Transverse colon (tissue), 4 donors: ENCODE results near the gene IL4I1. TPM values are rescaled to one million over a fixed set of nuclear protein-coding genes. Genes with fewer than 3 reads are reported as not detected.

Experiments used
- DNase-seq: peaks from one replicate; pipeline ENCODE4 v3.0.0-alpha.2; 2019
- H3K27ac ChIP-seq, 4 donors: fragments of 200-600 bp; sonication (generic); 2 replicates each; pipeline ENCODE4 v1.5.1; 2016 to 2018; ENCODE audit warnings: inconsistent platforms in 4 of 4
- H3K27me3 ChIP-seq: fragments of 200-600 bp; sonication (generic); 2 replicates; pipeline ENCODE4 v1.5.1; 2017; ENCODE audit warnings: inconsistent platforms
- H3K36me3 ChIP-seq, 4 donors: fragments of 200-600 bp; sonication (generic); 2 replicates each; pipeline ENCODE4 v1.5.1; 2017 to 2019; ENCODE audit warnings: inconsistent platforms in 4 of 4
- H3K4me1 ChIP-seq, 4 donors: fragments of 200-600 bp; sonication (generic); 2 replicates each; pipeline ENCODE4 v1.5.1; 2017 to 2020; ENCODE audit warnings: inconsistent platforms in 4 of 4
- H3K4me3 ChIP-seq, 4 donors: fragments of 200-600 bp; sonication (generic); 1 replicate in 1 of 4; 2 replicates in 3 of 4; pipeline versions ENCODE4 v1.5.1 to v1.6.1; 2017 to 2019; ENCODE audit warnings: inconsistent platforms in 4 of 4
- H3K9me3 ChIP-seq, 2 donors: fragments of 200-600 bp; sonication (generic); 2 replicates each; pipeline ENCODE4 v1.5.1; 2017 to 2019; ENCODE audit warnings: inconsistent platforms in 2 of 2
- EP300 ChIP-seq: sonication (generic); formaldehyde crosslinking; IDR thresholded peaks from one replicate; pipeline ENCODE4 v1.6.1; 2017; ENCODE audit warnings: antibody characterized with exemption, low read depth
- POLR2A ChIP-seq: fragments of 450-650 bp; IDR thresholded peaks from one replicate; pipeline ENCODE4 v1.6.1; 2016; ENCODE audit warnings: antibody characterized with exemption, mild to moderate bottlenecking, moderate library complexity
- POLR2AphosphoS5 ChIP-seq, 3 donors: sonication (generic); formaldehyde crosslinking; IDR thresholded peaks; one replicate each; pipeline ENCODE4 v1.6.1; 2016; ENCODE audit warnings: antibody characterized with exemption in 3 of 3
- WGBS, 2 donors: methylation state at CpG; one replicate each; pipeline ENCODE4 v1.1.5; 2018; ENCODE audit warnings: low coverage in 1 of 2; 5-methylcytosine and 5-hydroxymethylcytosine counted together
- in situ Hi-C, 4 donors: fragments of 200-750 bp; cut with MboI; loops; one replicate each; pipeline versions ENCODE4 v1.15.0 to v1.15.1; 2017; ENCODE audit warnings: low sequenced_read_pairs in 3 of 4, low pct_ligation_motif_present in 1 of 4, low pct_unique_long_range_greater_than_20kb in 1 of 4
- intact Hi-C: fragments of 100-400 bp; cut with DNase I; formaldehyde crosslinking; loops from one replicate; pipeline ENCODE4 v1.15.1; 2023; ENCODE audit warnings: low total_unique reads
- total RNA-seq, 4 donors: library from RNA; depleted of rRNA; stranded (reverse); fragments of >200 nt; gene quantifications; one replicate each; pipeline ENCODE4 v1.1.0, GENCODE V29; 2016
- TF ChIP-seq, protein P1 (sequence below), 5 experiments: fragments of 200-600 bp in 3 of 5; fragments of 450-650 bp in 2 of 5; sonication (generic) in 3 of 5; IDR thresholded peaks; 1 replicate in 2 of 5; 2 replicates in 3 of 5; pipeline ENCODE4 v1.5.1; 2016 to 2017; ENCODE audit warnings: antibody characterized with exemption in 5 of 5, inconsistent platforms in 3 of 5, mild to moderate bottlenecking in 2 of 5, moderate library complexity in 1 of 5

Gene IL4I1
- total RNA-seq, 4 donors from 2014 or later = 2.1 TPM; not detected in 3

DNA sequence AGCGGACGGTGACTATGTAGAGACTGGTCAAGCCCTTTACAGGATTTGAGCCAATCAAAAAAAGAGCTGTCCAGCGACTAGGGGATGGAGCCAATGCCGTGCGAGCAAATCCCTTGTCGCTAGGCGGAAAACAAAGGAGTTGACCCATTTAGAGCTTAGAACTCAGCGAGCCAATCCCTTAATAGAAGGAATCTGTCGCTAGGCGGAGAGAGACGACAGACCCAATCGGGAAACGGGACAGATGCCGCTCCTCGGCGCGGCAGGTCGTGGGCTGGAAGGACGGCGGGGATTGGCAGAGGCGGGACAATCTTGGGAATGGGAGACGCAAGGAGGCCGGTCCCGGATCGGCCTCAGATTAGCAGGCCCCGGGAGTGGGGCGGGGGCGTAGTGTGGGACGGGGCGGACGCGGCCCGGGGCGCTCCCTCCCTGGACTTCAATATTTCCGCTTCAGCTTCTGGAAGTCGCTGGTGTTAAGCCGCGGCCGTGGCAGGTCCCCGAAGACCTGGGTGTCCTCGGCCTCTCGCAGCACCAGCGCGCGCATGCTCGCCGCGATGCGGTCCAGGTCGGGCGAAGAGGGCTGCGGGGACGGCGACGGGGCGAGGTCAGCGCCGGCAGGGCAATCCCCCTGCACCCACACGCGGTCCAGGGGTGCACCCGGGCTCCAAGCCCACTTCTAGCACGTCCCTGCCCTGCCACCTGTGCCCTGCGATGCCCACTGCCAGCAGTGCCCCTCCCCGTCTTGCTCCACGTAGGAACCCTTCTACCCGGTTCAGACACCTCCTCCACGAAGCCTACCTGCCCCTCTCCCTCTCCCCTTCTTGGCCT is 27.0 kb downstream of the IL4I1 start:
- Histone ChIP-seq H3K4me1 (peaks cover 25 to 49% (median 43%) of the 10 kb centered on the region in 4 donors), H3K27ac (peak overlapping the region; percentile 90 to 96 (median 94)), H3K36me3 (no peaks in the 10 kb centered on the region), H3K27me3 (no peaks in the 10 kb centered on the region), H3K4me3 (peak overlapping the region; percentile 33 to 62 (median 53)), H3K9me3 (no peaks in the 10 kb centered on the region)
- DNase-seq = peak; percentile 97
- in situ Hi-C loops = loop anchor here in 1 of 4 donors (10.0 to 25.0 kb wide), 2 partner anchors 55 to 382 kb away; partner anchors contain the start of genes FUZ, MED25, RPL13A and RPS11
- TF ChIP-seq POLR2AphosphoS5 (IDR thresholded peaks at IDR 0.05) (peak; percentile 80 to 90 (median 90)), EP300 (no peak), POLR2A (peak; percentile 79)
- TF ChIP-seq, protein P1, sequence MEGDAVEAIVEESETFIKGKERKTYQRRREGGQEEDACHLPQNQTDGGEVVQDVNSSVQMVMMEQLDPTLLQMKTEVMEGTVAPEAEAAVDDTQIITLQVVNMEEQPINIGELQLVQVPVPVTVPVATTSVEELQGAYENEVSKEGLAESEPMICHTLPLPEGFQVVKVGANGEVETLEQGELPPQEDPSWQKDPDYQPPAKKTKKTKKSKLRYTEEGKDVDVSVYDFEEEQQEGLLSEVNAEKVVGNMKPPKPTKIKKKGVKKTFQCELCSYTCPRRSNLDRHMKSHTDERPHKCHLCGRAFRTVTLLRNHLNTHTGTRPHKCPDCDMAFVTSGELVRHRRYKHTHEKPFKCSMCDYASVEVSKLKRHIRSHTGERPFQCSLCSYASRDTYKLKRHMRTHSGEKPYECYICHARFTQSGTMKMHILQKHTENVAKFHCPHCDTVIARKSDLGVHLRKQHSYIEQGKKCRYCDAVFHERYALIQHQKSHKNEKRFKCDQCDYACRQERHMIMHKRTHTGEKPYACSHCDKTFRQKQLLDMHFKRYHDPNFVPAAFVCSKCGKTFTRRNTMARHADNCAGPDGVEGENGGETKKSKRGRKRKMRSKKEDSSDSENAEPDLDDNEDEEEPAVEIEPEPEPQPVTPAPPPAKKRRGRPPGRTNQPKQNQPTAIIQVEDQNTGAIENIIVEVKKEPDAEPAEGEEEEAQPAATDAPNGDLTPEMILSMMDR (IDR thresholded peaks at IDR 0.05) = peak in 1 of 5 experiments; percentile 45
- 1% methylated on average over 37 of the region's 67 CpGs; no CpG with 5 or more reads in 1 of the 2 donors for WGBS, 2 donors
- intact Hi-C loops = no loop called here

GRCh38 chr19:49869009-49869483 is 27.6 kb downstream of the IL4I1 start:
- no peak for DNase-seq

GRCh38 chr19:49866933-49867782 is 29.5 kb downstream of the IL4I1 start, which contains the start of gene PNKP:
Gene PNKP (minus strand): TSS chr19:49867576. CDS start chr19:49867204, 372 bp downstream.
- in situ Hi-C loops = loop anchor here in 1 of 4 donors (10.0 to 25.0 kb wide), 2 partner anchors 52 to 380 kb away; partner anchors contain the start of genes FUZ, MED25, RPL13A and RPS11

More at GRCh38 chr19:49869009-49869483, 27.6 kb downstream of the IL4I1 start:
- WGBS, 2 donors = 0% methylated on average over 15 of the region's 15 CpGs; no CpG with 5 or more reads in 1 of the 2 donors
- peak overlapping the region; percentile 90 to 96 (median 94) for H3K27ac ChIP-seq
- H3K4me1 ChIP-seq = peaks cover 25 to 51% (median 43%) of the 10 kb centered on the region in 4 donors
- TF ChIP-seq EP300 (no peak), POLR2AphosphoS5 (IDR thresholded peaks at IDR 0.05) (no peak), POLR2A (no peak)
- TF ChIP-seq, protein P1 (IDR thresholded peaks at IDR 0.05) = no peak
- no peaks in the 10 kb centered on the region for H3K36me3 ChIP-seq
- H3K4me3 ChIP-seq = peak overlapping the region; percentile 22 to 54 (median 38)
- H3K27me3 ChIP-seq = no peaks in the 10 kb centered on the region
- H3K9me3 ChIP-seq = no peaks in the 10 kb centered on the region
- in situ Hi-C loops = loop anchor here in 1 of 4 donors (10.0 to 25.0 kb wide), 2 partner anchors 54 to 382 kb away; partner anchors contain the start of genes FUZ, MED25, RPL13A and RPS11
- intact Hi-C loops = no loop called here

DNA sequence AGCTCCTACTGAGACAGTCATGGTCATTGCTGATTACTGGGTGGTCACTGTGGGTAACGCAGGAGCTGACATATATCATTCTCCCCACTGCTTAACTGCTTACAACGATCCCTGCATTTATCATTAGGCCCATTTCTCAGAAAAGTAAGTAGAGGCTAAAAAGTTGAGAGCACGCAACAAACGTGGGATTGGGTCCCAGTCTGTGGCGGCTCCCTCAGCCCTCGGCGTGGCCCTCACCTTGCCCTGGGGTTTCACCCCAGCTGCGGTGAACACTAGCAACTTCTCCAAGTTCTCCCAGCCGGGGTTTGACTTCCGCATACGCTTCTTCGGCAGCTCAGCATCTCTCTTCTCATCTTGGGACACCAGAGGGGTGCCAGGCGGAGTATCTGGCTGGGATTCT is 31.8 kb downstream of the IL4I1 start:
- 91% methylated on average over 13 of the region's 13 CpGs; no CpG with 5 or more reads in 1 of the 2 donors for WGBS, 2 donors
- no peak for TF ChIP-seq POLR2AphosphoS5 (IDR thresholded peaks at IDR 0.05)
- TF ChIP-seq, protein P1 (IDR thresholded peaks at IDR 0.05) = no peak
- no peak for TF ChIP-seq EP300
- no peak for TF ChIP-seq POLR2A
- Histone ChIP-seq H3K4me1 (peaks cover 16 to 50% (median 42%) of the 10 kb centered on the region in 4 donors), H3K27ac (peak overlapping the region in 3 of 4 donors; percentile 90 to 96 (median 93)), H3K9me3 (no peaks in the 10 kb centered on the region), H3K27me3 (no peaks in the 10 kb centered on the region), H3K36me3 (peaks cover 0 to 2% (median 0%) of the 10 kb centered on the region in 4 donors), H3K4me3 (no peak overlapping the region)
- DNase-seq = no peak
- intact Hi-C loops (no loop called here), in situ Hi-C loops (loop anchor here in 1 of 4 donors (10.0 to 25.0 kb wide), 2 partner anchors 50 to 378 kb away; partner anchors contain the start of genes FUZ, MED25, RPL13A and RPS11)

More at GRCh38 chr19:49866933-49867782, 29.5 kb downstream of the IL4I1 start, which contains the start of gene PNKP:
- intact Hi-C loops = no loop called here
- Histone ChIP-seq H3K4me1 (peaks cover 25 to 51% (median 43%) of the 10 kb centered on the region in 4 donors), H3K27me3 (no peaks in the 10 kb centered on the region), H3K27ac (peak within 1 kb of the TSS; percentile 90 to 96 (median 94)), H3K4me3 (peak within 1 kb of the TSS; percentile 60 to 90 (median 78)), H3K36me3 (no peaks in the 10 kb centered on the region), H3K9me3 (no peaks in the 10 kb centered on the region)
- WGBS, 2 donors = 0% methylated on average over 5 to 52 of the region's 65 CpGs
- peak; percentile 73 to 93 (median 91) for TF ChIP-seq POLR2AphosphoS5 (IDR thresholded peaks at IDR 0.05)
- TF ChIP-seq POLR2A = peak; percentile 77
- TF ChIP-seq EP300 = no peak
- peak; percentile 92 for DNase-seq
